HTR-8/SVneo (cell line): Measurements from ENCODE around the gene TSSK2.

ENCODE experiments used
- DNase-seq: peaks from one replicate; pipeline ENCODE4 v3.0.0; 2011; ENCODE audit warnings: low spot score, mixed read lengths; ENCODE audit not compliant: insufficient read length
- FAIRE-seq: peaks from 2 replicates; lab custom pipeline; 2011; peaks lifted over from hg19 to GRCh38; lab: Jason Lieb, UNC

Gene TSSK2

GRCh38 chr22:19122752-19123492 lies 8.2 kb upstream of the TSSK2 start:
- DNase-seq (peak; percentile 38), FAIRE-seq (no peak)

- DNase-seq, result no peak
- FAIRE-seq, result no peak
Observed at GRCh38 chr22:19123936-19124335, 7.2 kb upstream of the TSSK2 start.

GRCh38 chr22:19124377-19124776 lies 6.7 kb upstream of the TSSK2 start:
- DNase-seq, result no peak
- FAIRE-seq, result no peak

- FAIRE-seq (no peak), DNase-seq (no peak)
Observed at GRCh38 chr22:19125011-19125410, 6.1 kb upstream of the TSSK2 start.

GRCh38 chr22:19125474-19126308 lies 5.4 kb upstream of the TSSK2 start:
- FAIRE-seq (no peak), DNase-seq (no peak)

- DNase-seq (no peak), FAIRE-seq (no peak)
Observed at GRCh38 chr22:19126309-19127273, 4.5 kb upstream of the TSSK2 start.

GRCh38 chr22:19127329-19128008 lies 3.6 kb upstream of the TSSK2 start:
- DNase-seq, result no peak
- FAIRE-seq, result no peak

- FAIRE-seq (no peak), DNase-seq (no peak)
Observed at GRCh38 chr22:19128009-19128401, 3.1 kb upstream of the TSSK2 start.

- FAIRE-seq, result no peak
- no peak for DNase-seq
Observed at GRCh38 chr22:19128946-19129727, 2.0 kb upstream of the TSSK2 start.

- DNase-seq (no peak), FAIRE-seq (no peak)
Observed at GRCh38 chr22:19129871-19130270, 1.2 kb upstream of the TSSK2 start.

GRCh38 chr22:19131685-19132015 lies 542 bp downstream of the TSSK2 start:
- DNase-seq (no peak), FAIRE-seq (no peak)

GRCh38 chr22:19132153-19132552 lies 1.0 kb downstream of the TSSK2 start:
- FAIRE-seq (no peak), DNase-seq (no peak)

- DNase-seq, result no peak
Observed at GRCh38 chr22:19132693-19133400, 1.7 kb downstream of the TSSK2 start.

GRCh38 chr22:19133561-19133960 lies 2.5 kb downstream of the TSSK2 start:
- FAIRE-seq (no peak), DNase-seq (no peak)

More at GRCh38 chr22:19132693-19133400, 1.7 kb downstream of the TSSK2 start:
- FAIRE-seq, result no peak

GRCh38 chr22:19134176-19134831 lies 3.2 kb downstream of the TSSK2 start:
- FAIRE-seq, result no peak

GRCh38 chr22:19134874-19135273 lies 3.8 kb downstream of the TSSK2 start:
- FAIRE-seq (no peak), DNase-seq (no peak)

More at GRCh38 chr22:19134176-19134831, 3.2 kb downstream of the TSSK2 start:
- no peak for DNase-seq

GRCh38 chr22:19136915-19137314 lies 5.8 kb downstream of the TSSK2 start:
- FAIRE-seq (no peak), DNase-seq (no peak)
